MM.1S (cell line): Measurements from ENCODE around the gene BCL2.

Experiments
- CTCF ChIP-seq: fragments of 300-600 bp; sonication (generic); IDR thresholded peaks from 2 replicates; pipeline ENCODE4 v1.5.1; 2016; ENCODE audit warnings: antibody characterized with exemption, low read length, mixed read lengths
- EZH2 ChIP-seq: fragments of 300-600 bp; sonication (generic); optimal IDR thresholded peaks from 2 replicates; pipeline ENCODE3; 2017; ENCODE audit warnings: low read depth, mild to moderate bottlenecking, antibody characterized with exemption, low read length, mixed read lengths
- EZH2phosphoT487 ChIP-seq: fragments of 300-600 bp; sonication (generic); IDR thresholded peaks from 2 replicates; pipeline ENCODE4 v1.6.1; 2018; ENCODE audit warnings: antibody characterized with exemption, low read length

DNA sequence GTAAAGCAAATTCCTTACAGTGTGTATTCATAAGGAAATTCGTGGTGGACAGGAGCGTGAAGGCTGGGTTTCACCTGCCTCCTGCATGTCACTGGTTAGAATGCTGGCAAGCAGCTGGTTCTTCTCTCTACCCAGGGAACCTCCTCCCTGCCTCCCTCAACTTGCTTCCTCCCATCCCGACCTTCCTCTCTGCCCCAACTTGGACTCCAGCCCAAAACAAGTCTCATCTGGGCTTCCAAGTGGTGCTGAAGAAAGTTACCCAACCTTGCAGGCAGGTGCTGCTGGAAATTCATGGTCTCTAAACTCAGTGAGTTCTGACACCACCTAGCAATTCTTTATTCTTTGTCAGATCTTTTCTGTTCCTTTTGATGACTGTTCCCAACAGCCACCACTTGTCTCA is 184.5 kb downstream of the BCL2 start:
- no peak for TF ChIP-seq CTCF
- TF ChIP-seq EZH2, result no peak
- no peak for TF ChIP-seq EZH2phosphoT487
